Upper lobe of left lung (tissue), 6 donors: Measurements from ENCODE around the gene REXO4. TPM values are rescaled to one million over a fixed set of nuclear protein-coding genes. Genes with fewer than 3 reads are reported as not detected.

Experiments used
- ATAC-seq, 2 donors: fragments of 200-7000 bp; cut with Tn5 transposase; one replicate each; pipeline ENCODE4 v1.9.1; 2022; ENCODE audit warnings: mild to moderate bottlenecking in 2 of 2, moderate library complexity in 2 of 2; ENCODE audit not compliant: low FRiP score in 2 of 2
- DNase-seq, 2 donors: peaks; one replicate each; pipeline ENCODE4 v3.0.0-alpha.2; 2019 to 2020
- H3K27ac ChIP-seq, 4 donors: fragments of 200-600 bp; sonication (generic); one replicate each; pipeline ENCODE4 v1.5.1; 2016 to 2019
- H3K27me3 ChIP-seq, 4 donors: fragments of 200-600 bp; sonication (generic); one replicate each; pipeline ENCODE4 v1.5.1; 2017 to 2019
- H3K36me3 ChIP-seq, 4 donors: fragments of 200-600 bp; sonication (generic); one replicate each; pipeline ENCODE4 v1.5.1; 2016 to 2019
- H3K4me1 ChIP-seq, 4 donors: fragments of 200-600 bp; sonication (generic); one replicate each; pipeline ENCODE4 v1.5.1; 2018 to 2019
- H3K4me3 ChIP-seq, 4 donors: fragments of 200-600 bp; sonication (generic); one replicate each; pipeline ENCODE4 v1.5.1; 2017 to 2019; ENCODE audit warnings: mild to moderate bottlenecking in 2 of 4, moderate library complexity in 1 of 4
- H3K9me3 ChIP-seq, 4 donors: fragments of 200-600 bp; sonication (generic); one replicate each; pipeline ENCODE4 v1.5.1; 2018 to 2019
- CTCF ChIP-seq, 6 experiments: fragments of 450-650 bp in 4 of 6; fragments of 200-600 bp in 2 of 6; sonication (generic) in 2 of 6; IDR thresholded peaks; one replicate each; pipeline ENCODE4 v1.5.1; 2016 to 2019; ENCODE audit warnings: antibody characterized with exemption in 6 of 6
- EP300 ChIP-seq, 4 donors: sonication (generic); formaldehyde crosslinking; IDR thresholded peaks; one replicate each; pipeline ENCODE4 v1.5.1; 2017; ENCODE audit warnings: antibody characterized with exemption in 4 of 4, control low read depth in 2 of 4
- POLR2A ChIP-seq, 4 donors: fragments of 450-650 bp; IDR thresholded peaks; one replicate each; pipeline ENCODE4 v1.5.1; 2016 to 2017; ENCODE audit warnings: antibody characterized with exemption in 4 of 4, mild to moderate bottlenecking in 2 of 4
- POLR2AphosphoS5 ChIP-seq, 2 donors: sonication (generic); formaldehyde crosslinking; IDR thresholded peaks; one replicate each; pipeline ENCODE4 v1.5.1; 2017; ENCODE audit warnings: antibody characterized with exemption in 2 of 2
- WGBS, 2 donors: methylation state at CpG; one replicate each; pipeline ENCODE4 v1.1.5; 2017 to 2018; 5-methylcytosine and 5-hydroxymethylcytosine counted together
- total RNA-seq, 6 donors: library from RNA; depleted of rRNA in 4 of 6; stranded (reverse); fragments of >200 nt in 4 of 6; gene quantifications; one replicate each; pipeline versions ENCODE4 v1.1.0 to v1.2.1, GENCODE V29; 2016 to 2021
- donor health status: DM: no; HTN: no; CAD: no; lungs with moderate emphysema.
- donor health status: DM: no; HTN: yes; CAD: no; lungs with severe emphysema.

REXO4 gene
- total RNA-seq, 6 donors from 2014 or later = 14.7 to 34.3 (median 23.1) TPM

- DNase-seq = peak in 1 of 2 donors; percentile 28
- ATAC-seq = no peak
- Histone ChIP-seq H3K36me3 (peaks cover 13 to 56% (median 24%) of the 10 kb centered on the region in 4 donors), H3K4me1 (peaks cover 62 to 75% (median 67%) of the 10 kb centered on the region in 4 donors), H3K4me3 (peak overlapping the region in 1 of 4 donors; percentile 8), H3K27ac (peak overlapping the region; percentile 10 to 63 (median 43)), H3K27me3 (no peaks in the 10 kb centered on the region), H3K9me3 (no peaks in the 10 kb centered on the region)
- 63 to 66% methylated on average over 6 to 9 of the region's 9 CpGs for WGBS, 2 donors
- no peak for TF ChIP-seq CTCF (IDR thresholded peaks at IDR 0.05)
- peak in 1 of 4 donors; percentile 6 for TF ChIP-seq POLR2A (IDR thresholded peaks at IDR 0.05)
Measured at GRCh38 chr9:133370685-133371084, 47.1 kb downstream of the REXO4 start.

GRCh38 chr9:133369933-133370332 lies 47.9 kb downstream of the REXO4 start:
- DNase-seq (no peak), ATAC-seq (peak in 1 of 2 donors; percentile 46)
- Histone ChIP-seq H3K27ac (peak overlapping the region; percentile 10 to 63 (median 36)), H3K9me3 (no peaks in the 10 kb centered on the region), H3K4me1 (peaks cover 62 to 74% (median 68%) of the 10 kb centered on the region in 4 donors), H3K36me3 (peaks cover 19 to 63% (median 31%) of the 10 kb centered on the region in 4 donors), H3K4me3 (no peak overlapping the region), H3K27me3 (no peaks in the 10 kb centered on the region)
- 48 to 61% methylated on average over 5 to 7 of the region's 7 CpGs for WGBS, 2 donors
- no peak for TF ChIP-seq CTCF (IDR thresholded peaks at IDR 0.05)
- no peak for TF ChIP-seq POLR2AphosphoS5 (IDR thresholded peaks at IDR 0.05)
- TF ChIP-seq POLR2A (IDR thresholded peaks at IDR 0.05) = no peak
- TF ChIP-seq EP300 (IDR thresholded peaks at IDR 0.05) = no peak

- no peak for DNase-seq
- ATAC-seq = no peak
- H3K9me3 ChIP-seq = no peaks in the 10 kb centered on the region
- H3K36me3 ChIP-seq = peaks cover 23 to 68% (median 34%) of the 10 kb centered on the region in 4 donors
- peak overlapping the region in 2 of 4 donors; percentile 10 to 49 for H3K27ac ChIP-seq
- TF ChIP-seq POLR2A (IDR thresholded peaks at IDR 0.05) (no peak), CTCF (IDR thresholded peaks at IDR 0.05) (no peak), EP300 (IDR thresholded peaks at IDR 0.05) (no peak), POLR2AphosphoS5 (IDR thresholded peaks at IDR 0.05) (no peak)
- no peaks in the 10 kb centered on the region for H3K27me3 ChIP-seq
- 54 to 76% methylated on average over 4 to 6 of the region's 6 CpGs for WGBS, 2 donors
- peaks cover 61 to 68% (median 65%) of the 10 kb centered on the region in 4 donors for H3K4me1 ChIP-seq
- no peak overlapping the region for H3K4me3 ChIP-seq
Measured at GRCh38 chr9:133369422-133369821, 48.4 kb downstream of the REXO4 start.

GRCh38 chr9:133368249-133368881 lies 49.4 kb downstream of the REXO4 start:
- Histone ChIP-seq H3K36me3 (peaks cover 33 to 79% (median 45%) of the 10 kb centered on the region in 4 donors), H3K27ac (no peak overlapping the region), H3K9me3 (no peaks in the 10 kb centered on the region), H3K4me1 (peaks cover 53 to 60% (median 57%) of the 10 kb centered on the region in 4 donors), H3K27me3 (no peaks in the 10 kb centered on the region), H3K4me3 (no peak overlapping the region)
- DNase-seq = no peak
- WGBS, 2 donors = 80% methylated on average over 18 of the region's 18 CpGs
- no peak for TF ChIP-seq EP300 (IDR thresholded peaks at IDR 0.05)
- TF ChIP-seq CTCF (IDR thresholded peaks at IDR 0.05) = no peak
- TF ChIP-seq POLR2AphosphoS5 (IDR thresholded peaks at IDR 0.05) = no peak
- TF ChIP-seq POLR2A (IDR thresholded peaks at IDR 0.05) = no peak
- no peak for ATAC-seq

- peaks cover 47 to 54% (median 51%) of the 10 kb centered on the region in 4 donors for H3K4me1 ChIP-seq
- no peak overlapping the region for H3K27ac ChIP-seq
- no peak for DNase-seq
- ATAC-seq = no peak
- H3K4me3 ChIP-seq = no peak overlapping the region
- H3K27me3 ChIP-seq = no peaks in the 10 kb centered on the region
- WGBS, 2 donors = 92% methylated on average over 10 of the region's 10 CpGs; no CpG with 5 or more reads in 1 of the 2 donors
- TF ChIP-seq EP300 (IDR thresholded peaks at IDR 0.05) (no peak), POLR2AphosphoS5 (IDR thresholded peaks at IDR 0.05) (no peak), POLR2A (IDR thresholded peaks at IDR 0.05) (no peak), CTCF (IDR thresholded peaks at IDR 0.05) (no peak)
- peaks cover 33 to 79% (median 47%) of the 10 kb centered on the region in 4 donors for H3K36me3 ChIP-seq
- no peaks in the 10 kb centered on the region for H3K9me3 ChIP-seq
Measured at GRCh38 chr9:133367778-133368177, 50.0 kb downstream of the REXO4 start.
